Measurements from ENCODE around the gene SUPT3H.

DNA sequence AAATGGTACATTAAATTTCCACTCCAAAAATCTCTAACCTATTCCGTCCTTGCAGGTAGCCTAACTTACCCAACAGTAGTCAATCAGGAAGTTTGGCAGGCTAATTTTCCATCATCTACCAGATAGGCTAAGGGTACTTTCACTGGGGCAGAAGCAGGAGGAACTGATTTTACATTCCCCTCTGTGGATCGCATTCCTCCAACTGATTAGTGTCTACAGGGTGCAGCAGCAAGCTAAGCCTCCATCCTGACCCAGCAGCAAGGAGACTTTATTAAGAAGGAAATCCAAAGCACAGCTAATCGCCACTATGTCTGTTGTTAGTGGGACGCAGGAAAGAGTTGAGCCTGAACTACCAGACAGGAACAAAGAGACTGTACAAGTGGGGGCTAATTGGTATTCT, 192.8 kb downstream of the SUPT3H start:
- TF ChIP-seq MBNL3 (CRISPR knock-in tag; conservative IDR thresholded peaks at IDR 0.05) (no peak), TAF1 (CRISPR knock-in tag; IDR thresholded peaks at IDR 0.05) (no peak), POLR2A (IDR thresholded peaks at IDR 0.05; ENCODE audit: insufficient read depth in 1 of 2, low read depth in 2 of 2, low read length in 2 of 2) (no peak), HNF4G (IDR thresholded peaks at IDR 0.05; ENCODE audit: borderline replicate concordance, low read depth, low read length) (no peak), HNF4G (CRISPR knock-in tag; IDR thresholded peaks at IDR 0.05; ENCODE audit: borderline replicate concordance, low read depth) (no peak), POLR2AphosphoS5 (IDR thresholded peaks at IDR 0.05; ENCODE audit: low read depth, low read length) (no peak), IKZF1 (IDR thresholded peaks at IDR 0.05) (no peak), ZNF180 (CRISPR knock-in tag; IDR thresholded peaks at IDR 0.05; ENCODE audit: borderline replicate concordance, low read depth) (no peak), ZNF260 (CRISPR knock-in tag; IDR thresholded peaks at IDR 0.05; ENCODE audit: borderline replicate concordance, low read depth) (no peak), PCBP1 (IDR thresholded peaks at IDR 0.05; ENCODE audit: borderline replicate concordance, low read depth, low read length) (no peak), RBFOX2 (IDR thresholded peaks at IDR 0.05; ENCODE audit: low read depth, low read length) (no peak), USF2 (IDR thresholded peaks at IDR 0.05; ENCODE audit: low read depth, low read length) (no peak), USF2 (CRISPR knock-in tag; IDR thresholded peaks at IDR 0.05; ENCODE audit: borderline replicate concordance) (no peak)
- TF ChIP-seq, protein P1, sequence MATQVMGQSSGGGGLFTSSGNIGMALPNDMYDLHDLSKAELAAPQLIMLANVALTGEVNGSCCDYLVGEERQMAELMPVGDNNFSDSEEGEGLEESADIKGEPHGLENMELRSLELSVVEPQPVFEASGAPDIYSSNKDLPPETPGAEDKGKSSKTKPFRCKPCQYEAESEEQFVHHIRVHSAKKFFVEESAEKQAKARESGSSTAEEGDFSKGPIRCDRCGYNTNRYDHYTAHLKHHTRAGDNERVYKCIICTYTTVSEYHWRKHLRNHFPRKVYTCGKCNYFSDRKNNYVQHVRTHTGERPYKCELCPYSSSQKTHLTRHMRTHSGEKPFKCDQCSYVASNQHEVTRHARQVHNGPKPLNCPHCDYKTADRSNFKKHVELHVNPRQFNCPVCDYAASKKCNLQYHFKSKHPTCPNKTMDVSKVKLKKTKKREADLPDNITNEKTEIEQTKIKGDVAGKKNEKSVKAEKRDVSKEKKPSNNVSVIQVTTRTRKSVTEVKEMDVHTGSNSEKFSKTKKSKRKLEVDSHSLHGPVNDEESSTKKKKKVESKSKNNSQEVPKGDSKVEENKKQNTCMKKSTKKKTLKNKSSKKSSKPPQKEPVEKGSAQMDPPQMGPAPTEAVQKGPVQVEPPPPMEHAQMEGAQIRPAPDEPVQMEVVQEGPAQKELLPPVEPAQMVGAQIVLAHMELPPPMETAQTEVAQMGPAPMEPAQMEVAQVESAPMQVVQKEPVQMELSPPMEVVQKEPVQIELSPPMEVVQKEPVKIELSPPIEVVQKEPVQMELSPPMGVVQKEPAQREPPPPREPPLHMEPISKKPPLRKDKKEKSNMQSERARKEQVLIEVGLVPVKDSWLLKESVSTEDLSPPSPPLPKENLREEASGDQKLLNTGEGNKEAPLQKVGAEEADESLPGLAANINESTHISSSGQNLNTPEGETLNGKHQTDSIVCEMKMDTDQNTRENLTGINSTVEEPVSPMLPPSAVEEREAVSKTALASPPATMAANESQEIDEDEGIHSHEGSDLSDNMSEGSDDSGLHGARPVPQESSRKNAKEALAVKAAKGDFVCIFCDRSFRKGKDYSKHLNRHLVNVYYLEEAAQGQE (IDR thresholded peaks at IDR 0.05; ENCODE audit: borderline replicate concordance in 1 of 2, low read depth in 1 of 2, low read length in 2 of 2) = no peak

All from HepG2 (cell line).